GM10248 (cell line): ENCODE measurements around the gene TBC1D19.
"Not testable (repeated sequence)": the region's sequence is repeated elsewhere in the genome, so short reads cannot be mapped to it uniquely, and the experiment has no call there.

Source experiments
- CTCF ChIA-PET: fragments of 300-600 bp; sonication (Branson Sonifier 250); formaldehyde crosslinking; extraction: SDS; loops from one replicate; lab custom pipeline; 2021; ENCODE audit warnings: antibody characterized with exemption; lab: Yijun Ruan, JAX
- POLR2A ChIA-PET: fragments of 350-650 bp; sonication (Branson Sonifier 250); formaldehyde crosslinking; extraction: SDS; loops from one replicate; lab custom pipeline; 2020; ENCODE audit warnings: antibody characterized with exemption; lab: Yijun Ruan, JAX
- DNase-seq: peaks from one replicate; pipeline ENCODE4 v3.0.0; 2012; ENCODE audit errors: extremely low spot score
- TF ChIP-seq, protein P1 (sequence below): IDR thresholded peaks from 2 replicates; pipeline ENCODE4 v1.5.1; 2012; ENCODE audit warnings: mild to moderate bottlenecking, low read depth; ENCODE audit errors: extremely low read depth, missing control alignments, control extremely low read depth

Gene TBC1D19

DNA sequence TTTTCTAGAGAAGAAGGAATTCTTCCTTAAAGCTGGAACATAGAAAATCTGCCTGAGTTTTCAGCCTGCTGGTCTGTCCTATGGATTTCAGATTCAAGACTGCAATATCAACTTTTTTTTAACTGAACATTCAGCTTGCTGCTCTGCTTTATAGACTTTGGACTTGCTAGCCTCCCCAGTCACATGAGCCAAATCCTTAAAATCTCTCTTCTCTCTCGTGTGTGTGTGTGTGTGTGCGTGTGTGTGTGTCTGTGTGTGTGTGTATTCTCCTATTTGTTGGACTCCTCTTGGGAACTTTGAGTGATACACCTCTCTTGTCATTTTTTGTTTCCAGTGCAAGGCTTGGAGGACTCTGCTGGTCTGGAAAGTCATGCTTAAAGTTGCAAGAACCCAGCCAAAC, 6.8 kb upstream of the TBC1D19 start:
- POLR2A ChIA-PET: no interaction called here
- DNase-seq: no peak

DNA sequence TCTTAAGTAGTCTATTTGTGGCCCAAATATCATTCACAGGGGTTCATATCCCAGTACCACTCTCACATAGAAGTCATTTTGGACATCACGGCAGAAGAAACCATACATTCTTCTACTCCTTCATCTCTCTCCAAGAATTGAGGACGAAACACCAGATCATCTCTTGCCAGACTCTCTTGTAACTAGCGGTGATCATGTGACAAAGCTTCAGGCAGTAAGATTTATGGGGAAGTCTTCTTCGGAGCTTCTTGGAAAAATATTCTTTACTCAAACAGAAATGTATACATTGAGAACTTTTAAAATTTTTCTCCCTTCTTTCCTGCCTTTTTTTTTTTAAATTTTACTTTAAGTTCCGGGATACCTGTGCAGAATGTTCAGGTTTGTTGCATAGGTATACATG, 4.7 kb upstream of the TBC1D19 start:
- ChIA-PET CTCF (no interaction called here), POLR2A (no interaction called here)
- TF ChIP-seq, protein P1, sequence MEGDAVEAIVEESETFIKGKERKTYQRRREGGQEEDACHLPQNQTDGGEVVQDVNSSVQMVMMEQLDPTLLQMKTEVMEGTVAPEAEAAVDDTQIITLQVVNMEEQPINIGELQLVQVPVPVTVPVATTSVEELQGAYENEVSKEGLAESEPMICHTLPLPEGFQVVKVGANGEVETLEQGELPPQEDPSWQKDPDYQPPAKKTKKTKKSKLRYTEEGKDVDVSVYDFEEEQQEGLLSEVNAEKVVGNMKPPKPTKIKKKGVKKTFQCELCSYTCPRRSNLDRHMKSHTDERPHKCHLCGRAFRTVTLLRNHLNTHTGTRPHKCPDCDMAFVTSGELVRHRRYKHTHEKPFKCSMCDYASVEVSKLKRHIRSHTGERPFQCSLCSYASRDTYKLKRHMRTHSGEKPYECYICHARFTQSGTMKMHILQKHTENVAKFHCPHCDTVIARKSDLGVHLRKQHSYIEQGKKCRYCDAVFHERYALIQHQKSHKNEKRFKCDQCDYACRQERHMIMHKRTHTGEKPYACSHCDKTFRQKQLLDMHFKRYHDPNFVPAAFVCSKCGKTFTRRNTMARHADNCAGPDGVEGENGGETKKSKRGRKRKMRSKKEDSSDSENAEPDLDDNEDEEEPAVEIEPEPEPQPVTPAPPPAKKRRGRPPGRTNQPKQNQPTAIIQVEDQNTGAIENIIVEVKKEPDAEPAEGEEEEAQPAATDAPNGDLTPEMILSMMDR: no peak
- DNase-seq: no peak

More for the DNA sequence above, 6.8 kb upstream of the TBC1D19 start:
- TF ChIP-seq, protein P1: no peak
- CTCF ChIA-PET: no interaction called here

DNA sequence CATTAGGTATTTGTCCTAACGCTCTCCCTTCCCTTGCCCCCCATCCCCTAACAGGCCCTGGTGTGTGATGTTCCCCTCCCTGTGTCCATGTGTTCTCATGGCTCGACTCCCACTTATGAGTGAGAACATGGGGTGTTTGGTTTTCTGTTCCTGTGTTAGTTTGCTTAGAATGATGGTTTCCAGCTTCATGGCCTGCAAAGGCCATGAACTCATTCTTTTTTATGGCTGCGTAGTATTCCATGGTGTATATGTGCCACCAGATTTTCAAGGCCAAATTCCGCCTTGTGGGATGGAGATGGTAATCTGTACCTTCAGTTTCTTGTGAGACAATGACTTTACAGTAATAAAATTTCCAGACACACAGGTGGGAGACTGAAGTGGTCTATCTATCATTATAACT, 2.5 kb upstream of the TBC1D19 start:
- DNase-seq, CTCF ChIA-PET, POLR2A ChIA-PET: not testable (repeated sequence)

DNA sequence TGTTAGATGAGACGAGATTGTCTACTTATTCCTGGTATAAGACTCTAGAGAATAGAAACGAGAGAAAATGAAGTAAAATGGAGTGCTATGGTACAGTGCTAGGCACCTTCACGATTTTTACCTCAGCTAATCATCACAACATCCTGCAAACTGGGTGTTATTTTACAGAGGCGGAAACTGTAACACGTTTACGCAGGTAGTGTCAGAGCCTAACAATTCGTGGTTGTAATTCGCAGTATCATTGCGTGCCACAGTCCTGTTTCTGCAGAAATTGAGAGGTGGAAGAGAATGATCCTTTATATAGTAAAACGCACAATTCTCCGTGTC, 383 bp upstream of the TBC1D19 start:
- POLR2A ChIA-PET: no interaction called here
- CTCF ChIA-PET: interaction anchor here (1.3 kb wide), 1 partner anchor 427 kb away, joined by 6 read pairs; no protein-coding TSS in a partner anchor

DNA sequence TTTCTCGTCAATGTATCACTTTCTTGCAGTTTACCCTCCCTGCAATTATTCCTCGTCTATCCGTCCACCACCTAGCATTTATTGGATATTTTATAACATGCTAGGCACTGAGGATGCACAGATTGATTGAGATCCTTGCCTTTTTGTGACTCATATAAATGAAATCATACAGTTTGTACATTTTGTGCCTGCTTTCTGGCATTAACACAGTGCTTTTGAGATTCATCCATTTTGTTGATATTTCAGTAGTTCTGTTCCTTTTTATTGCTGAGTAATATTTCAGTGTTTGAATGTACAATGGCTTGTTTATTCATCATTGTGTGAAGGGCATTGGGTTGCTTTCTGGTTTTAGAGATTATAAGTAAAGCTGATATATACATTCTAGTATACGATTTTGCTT, 841 bp downstream of the TBC1D19 start:
- POLR2A ChIA-PET: no interaction called here
- no peak for DNase-seq

More for the DNA sequence above, 383 bp upstream of the TBC1D19 start:
- no peak for DNase-seq
- TF ChIP-seq, protein P1: no peak

DNA sequence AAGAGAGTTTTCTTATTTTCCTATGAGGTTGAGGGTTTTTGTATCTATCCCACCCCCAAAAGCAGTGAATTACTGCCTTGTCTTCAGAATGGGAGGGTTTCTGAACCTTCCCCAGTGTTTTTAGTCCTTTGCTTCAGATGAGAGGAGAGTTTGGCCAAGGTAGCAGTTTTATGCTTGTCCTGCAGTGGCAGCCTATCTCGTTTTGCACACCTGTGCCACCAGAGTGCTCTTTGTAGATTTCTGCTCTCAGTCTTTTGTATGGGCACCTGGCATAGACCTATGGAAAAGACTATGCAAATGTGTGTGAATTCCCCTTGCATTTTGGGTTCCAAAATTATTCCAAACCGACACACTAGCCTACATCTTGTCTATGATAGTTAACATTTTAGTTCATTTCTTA, 5.8 kb downstream of the TBC1D19 start:
- no peak for DNase-seq
- ChIA-PET POLR2A (no interaction called here), CTCF (interaction anchor here (1.1 kb wide), 1 partner anchor 12 kb away, joined by 3 read pairs; no protein-coding TSS in a partner anchor)
- TF ChIP-seq, protein P1: no peak

More for the DNA sequence above, 841 bp downstream of the TBC1D19 start:
- CTCF ChIA-PET: interaction anchor here (0.8 to 1.3 kb wide), 2 partner anchors 17 to 425 kb away, joined by 4 to 6 read pairs; no protein-coding TSS in a partner anchor
- TF ChIP-seq, protein P1: no peak

DNA sequence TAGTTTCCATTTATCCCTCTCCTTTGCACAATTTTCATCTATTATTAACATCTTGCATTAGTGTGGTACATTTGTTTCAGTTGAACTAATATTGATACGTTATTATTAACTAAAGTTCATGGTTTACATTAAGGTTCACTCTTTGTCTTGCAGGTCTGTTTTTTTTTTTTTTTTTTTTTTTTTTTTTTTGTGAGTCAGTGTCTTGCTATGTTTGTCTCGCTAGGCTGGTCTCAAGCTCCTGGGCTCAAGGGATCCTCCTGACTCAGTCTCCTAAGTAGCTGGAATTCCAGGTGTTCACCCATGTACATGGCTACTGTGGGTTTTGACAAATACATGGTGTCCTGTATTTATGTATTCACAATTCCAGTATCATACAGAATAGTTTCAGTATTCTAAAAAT, 6.8 kb downstream of the TBC1D19 start:
- no peak for DNase-seq
- ChIA-PET CTCF (no interaction called here), POLR2A (no interaction called here)
- TF ChIP-seq, protein P1: no peak

DNA sequence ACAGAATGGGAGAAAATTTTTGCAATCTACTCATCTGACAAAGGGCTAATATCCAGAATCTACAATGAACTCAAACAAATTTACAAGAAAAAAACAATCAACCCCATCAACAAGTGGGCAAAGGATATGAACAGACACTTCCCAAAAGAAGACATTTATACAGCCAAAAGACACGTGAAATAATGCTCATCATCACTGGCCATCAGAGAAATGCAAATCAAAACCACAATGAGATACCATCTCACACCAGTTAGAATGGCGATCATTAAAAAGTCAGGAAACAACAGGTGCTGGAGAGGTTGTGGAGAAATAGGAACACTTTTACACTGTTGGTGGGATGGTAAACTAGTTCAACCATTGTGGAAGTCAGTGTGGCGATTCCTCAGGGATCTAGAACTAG, 9.7 kb downstream of the TBC1D19 start:
- POLR2A ChIA-PET, CTCF ChIA-PET, DNase-seq: not testable (repeated sequence)
